Activated naive CD8-positive, alpha-beta T cell treated with anti-CD3 and anti-CD28 coated beads for 36 hours (primary cell): Measurements from ENCODE around the gene RNU6-9. TPM values are rescaled to one million over a fixed set of nuclear protein-coding genes. Genes with fewer than 3 reads are reported as not detected.

Experiments
- DNase-seq: peaks from one replicate; pipeline ENCODE4 v3.0.0; 2021
- H3K27ac Mint-ChIP-seq: one replicate; pipeline ENCODE4 v1.8.0; 2022; ENCODE audit warnings: mild to moderate bottlenecking, moderate library complexity, mixed read lengths
- H3K27me3 Mint-ChIP-seq: one replicate; pipeline ENCODE4 v1.8.0; 2022; ENCODE audit warnings: mild to moderate bottlenecking, mixed read lengths
- H3K36me3 Mint-ChIP-seq: one replicate; pipeline ENCODE4 v1.8.0; 2021; ENCODE audit warnings: mild to moderate bottlenecking, mixed read lengths
- H3K4me1 Mint-ChIP-seq: one replicate; pipeline ENCODE4 v1.8.0; 2021; ENCODE audit warnings: mixed read lengths
- H3K4me3 Mint-ChIP-seq: one replicate; pipeline ENCODE4 v1.8.0; 2022; ENCODE audit warnings: mild to moderate bottlenecking, moderate library complexity, mixed read lengths
- H3K9me3 Mint-ChIP-seq: one replicate; pipeline ENCODE4 v1.8.0; 2022; ENCODE audit warnings: mixed read lengths
- total RNA-seq, 2 experiments: library from RNA; stranded (reverse); gene quantifications; one replicate each; pipeline ENCODE4 v1.2.3, GENCODE V29; 2021

RNU6-9 gene
- total RNA-seq, 2 experiments from 2014 or later, result not detected

GRCh38 chr19:938233-938923 is 45.1 kb downstream of the RNU6-9 start:
- H3K9me3 Mint-ChIP-seq, result no peaks in the 10 kb centered on the region
- peaks cover 19% of the 10 kb centered on the region for H3K27me3 Mint-ChIP-seq
- no peak overlapping the region for H3K4me3 Mint-ChIP-seq
- DNase-seq, result no peak
- H3K4me1 Mint-ChIP-seq, result peaks cover 25% of the 10 kb centered on the region
- H3K36me3 Mint-ChIP-seq, result peaks cover 10% of the 10 kb centered on the region
- H3K27ac Mint-ChIP-seq, result no peak overlapping the region

- Mint-ChIP-seq H3K36me3 (peaks cover 10% of the 10 kb centered on the region), H3K27me3 (peaks cover 19% of the 10 kb centered on the region), H3K27ac (no peak overlapping the region), H3K4me1 (peaks cover 25% of the 10 kb centered on the region), H3K9me3 (no peaks in the 10 kb centered on the region), H3K4me3 (no peak overlapping the region)
- DNase-seq, result no peak
Observed at GRCh38 chr19:939439-939838, 46.2 kb downstream of the RNU6-9 start.

- Mint-ChIP-seq H3K27ac (no peak overlapping the region), H3K36me3 (peaks cover 10% of the 10 kb centered on the region), H3K9me3 (no peaks in the 10 kb centered on the region), H3K4me3 (peak overlapping the region; percentile 60), H3K27me3 (peaks cover 19% of the 10 kb centered on the region), H3K4me1 (peaks cover 25% of the 10 kb centered on the region)
- no peak for DNase-seq
Observed at GRCh38 chr19:939922-940321, 46.6 kb downstream of the RNU6-9 start.

- Mint-ChIP-seq H3K36me3 (peaks cover 10% of the 10 kb centered on the region), H3K27me3 (peaks cover 19% of the 10 kb centered on the region), H3K4me3 (peak overlapping the region; percentile 73), H3K9me3 (no peaks in the 10 kb centered on the region), H3K4me1 (peaks cover 25% of the 10 kb centered on the region), H3K27ac (no peak overlapping the region)
- DNase-seq, result peak; percentile 56
Observed at GRCh38 chr19:940591-941291, 47.5 kb downstream of the RNU6-9 start.

GRCh38 chr19:941292-942132 is 48.2 kb downstream of the RNU6-9 start:
- H3K27ac Mint-ChIP-seq, result no peak overlapping the region
- H3K4me1 Mint-ChIP-seq, result peaks cover 25% of the 10 kb centered on the region
- peaks cover 19% of the 10 kb centered on the region for H3K27me3 Mint-ChIP-seq
- peaks cover 10% of the 10 kb centered on the region for H3K36me3 Mint-ChIP-seq
- DNase-seq, result no peak
- peak overlapping the region; percentile 73 for H3K4me3 Mint-ChIP-seq
- H3K9me3 Mint-ChIP-seq, result no peaks in the 10 kb centered on the region

- Mint-ChIP-seq H3K4me3 (no peak overlapping the region), H3K9me3 (no peaks in the 10 kb centered on the region), H3K36me3 (peaks cover 8% of the 10 kb centered on the region), H3K27me3 (peaks cover 16% of the 10 kb centered on the region), H3K4me1 (peaks cover 20% of the 10 kb centered on the region), H3K27ac (no peak overlapping the region)
- DNase-seq, result no peak
Observed at GRCh38 chr19:942133-942645, 48.9 kb downstream of the RNU6-9 start.

Other genes with a start within 250 kb of the RNU6-9 start
- 100 to 1,000 TPM; 106 to 108 TPM for gene RNF126, start 230.3 kb upstream of the RNU6-9 start, total RNA-seq
- gene FSTL3, start 217.1 kb upstream of the RNU6-9 start, total RNA-seq, result 1 to 10 TPM; 6.2 to 6.5 TPM
- gene PRSS57, start 198.0 kb upstream of the RNU6-9 start, total RNA-seq, result not detected
- gene PALM, start 184.5 kb upstream of the RNU6-9 start, total RNA-seq, result not detected
- under 1 TPM in 1 of 2 experiments, not detected in 1; 0.10 TPM for gene MISP, start 142.4 kb upstream of the RNU6-9 start, total RNA-seq
- gene PTBP1, start 96.0 kb upstream of the RNU6-9 start, total RNA-seq, result 100 to 1,000 TPM; 799 to 818 TPM
- gene PLPPR3, start 71.5 kb upstream of the RNU6-9 start, total RNA-seq, result not detected
- not detected for gene AZU1, start 65.6 kb upstream of the RNU6-9 start, total RNA-seq
- not detected for gene PRTN3, start 52.5 kb upstream of the RNU6-9 start, total RNA-seq
- gene ELANE, start 41.2 kb upstream of the RNU6-9 start, total RNA-seq, result not detected
- 1 to 10 TPM; 1.8 TPM for gene CFD, start 33.8 kb upstream of the RNU6-9 start, total RNA-seq
- 10 to 100 TPM; 39.8 to 40.3 TPM for gene MED16, start 297 bp upstream of the RNU6-9 start, total RNA-seq
- gene R3HDM4, start 19.7 kb downstream of the RNU6-9 start, total RNA-seq, result 10 to 100 TPM; 50.5 to 51.7 TPM
- 10 to 100 TPM; 12.2 to 13.3 TPM for gene KISS1R, start 23.8 kb downstream of the RNU6-9 start, total RNA-seq
- gene ARID3A, start 32.6 kb downstream of the RNU6-9 start, total RNA-seq, result 10 to 100 TPM; 10.2 to 11.8 TPM
- 100 to 1,000 TPM; 126 to 127 TPM for gene WDR18, start 90.9 kb downstream of the RNU6-9 start, total RNA-seq
- gene GRIN3B, start 106.9 kb downstream of the RNU6-9 start, total RNA-seq, result not detected
- gene TMEM259, start 127.6 kb downstream of the RNU6-9 start, total RNA-seq, result 100 to 1,000 TPM; 136 to 138 TPM
- not detected for gene RNU6-2, start 128.0 kb downstream of the RNU6-9 start, total RNA-seq
- gene CNN2, start 133.1 kb downstream of the RNU6-9 start, total RNA-seq, result 10 to 100 TPM; 76.0 to 80.5 TPM
- 10 to 100 TPM in 1 of 2 experiments, 1 to 10 TPM in 1; 9.8 to 11.2 TPM for gene ABCA7, start 146.6 kb downstream of the RNU6-9 start, total RNA-seq
- gene ARHGAP45, start 173.7 kb downstream of the RNU6-9 start, total RNA-seq, result 100 to 1,000 TPM; 113 to 122 TPM
- gene POLR2E, start 201.9 kb downstream of the RNU6-9 start, total RNA-seq, result 100 to 1,000 TPM; 290 to 291 TPM
- gene GPX4, start 210.5 kb downstream of the RNU6-9 start, total RNA-seq, result 100 to 1,000 TPM; 225 to 231 TPM